Liver (tissue), 9 donors: ENCODE results near the gene STRADA. TPM values are rescaled to one million over a fixed set of nuclear protein-coding genes. Genes with fewer than 3 reads are reported as not detected.

Source experiments
- DNase-seq: peaks from one replicate; pipeline ENCODE4 v3.0.0-alpha.2; 2017; ENCODE audit warnings: low spot score
- H3K27ac ChIP-seq, 2 donors: one replicate each; pipeline ENCODE4 v1.7.0; 2013; ENCODE audit warnings: inconsistent platforms in 2 of 2, low read length in 2 of 2, control low read depth in 1 of 2, low read depth in 1 of 2, mild to moderate bottlenecking in 1 of 2
- H3K27me3 ChIP-seq, 4 donors: one replicate each; pipeline versions ENCODE4 v1.6.1 to v1.7.0; 2013; ENCODE audit warnings: low read length in 3 of 4, inconsistent platforms in 1 of 4, mild to moderate bottlenecking in 1 of 4, moderate library complexity in 1 of 4; ENCODE audit not compliant: control insufficient read depth in 4 of 4, insufficient read depth in 4 of 4
- H3K36me3 ChIP-seq, 4 donors: one replicate each; pipeline versions ENCODE4 v1.6.1 to v1.7.0; 2013; ENCODE audit warnings: low read length in 3 of 4, mild to moderate bottlenecking in 3 of 4, low read depth in 1 of 4, moderate library complexity in 1 of 4; ENCODE audit not compliant: control insufficient read depth in 4 of 4, insufficient read depth in 3 of 4
- H3K4me1 ChIP-seq, 4 donors: one replicate each; pipeline versions ENCODE4 v1.6.1 to v1.7.0; 2013; ENCODE audit warnings: low read length in 3 of 4, mild to moderate bottlenecking in 3 of 4, moderate library complexity in 1 of 4; ENCODE audit not compliant: control insufficient read depth in 4 of 4, insufficient read depth in 4 of 4
- H3K4me3 ChIP-seq, 3 donors: one replicate each; pipeline versions ENCODE4 v1.6.1 to v1.7.0; 2013; ENCODE audit warnings: low read length in 3 of 3, control low read depth in 1 of 3, low read depth in 1 of 3, mild to moderate bottlenecking in 1 of 3
- H3K9ac ChIP-seq, 2 donors: one replicate each; pipeline ENCODE4 v1.7.0; 2013; ENCODE audit warnings: low read length in 2 of 2, mild to moderate bottlenecking in 2 of 2, moderate library complexity in 2 of 2, control low read depth in 1 of 2, low read depth in 1 of 2
- H3K9me3 ChIP-seq, 4 donors: one replicate each; pipeline versions ENCODE4 v1.6.1 to v1.7.0; 2013; ENCODE audit warnings: low read length in 3 of 4; ENCODE audit not compliant: control insufficient read depth in 4 of 4
- ATF3 ChIP-seq: IDR thresholded peaks from 2 replicates; pipeline ENCODE4 v1.6.1; 2016; ENCODE audit warnings: antibody characterized with exemption
- CTCF ChIP-seq: fragments of 150-350 bp; IDR thresholded peaks from 2 replicates; pipeline ENCODE4 v1.5.1; 2017; ENCODE audit warnings: improper control_type of control experiment, low read depth, low read length; ENCODE audit not compliant: missing input control
- EGR1 ChIP-seq, 2 donors: IDR thresholded peaks; 2 replicates each; pipeline ENCODE4 v1.6.1; 2016 to 2018; ENCODE audit warnings: antibody characterized with exemption in 2 of 2, low read depth in 2 of 2
- FOXA1 ChIP-seq: IDR thresholded peaks from 2 replicates; pipeline ENCODE4 v1.6.1; 2016; ENCODE audit warnings: antibody characterized with exemption
- FOXA2 ChIP-seq: IDR thresholded peaks from 2 replicates; pipeline ENCODE4 v1.6.1; 2016; ENCODE audit warnings: antibody characterized with exemption
- GABPA ChIP-seq, 2 donors: IDR thresholded peaks in 1 of 2; conservative IDR thresholded peaks in 1 of 2; 2 replicates each; pipeline ENCODE4 v1.6.1; 2016; ENCODE audit warnings: antibody characterized with exemption in 2 of 2, mild to moderate bottlenecking in 1 of 2, moderate library complexity in 1 of 2
- HNF4A ChIP-seq, 2 donors: conservative IDR thresholded peaks; 2 replicates each; pipeline ENCODE4 v1.6.1; 2016; ENCODE audit warnings: antibody characterized with exemption in 2 of 2, mild to moderate bottlenecking in 2 of 2
- HNF4G ChIP-seq: IDR thresholded peaks from 2 replicates; pipeline ENCODE4 v1.6.1; 2016; ENCODE audit warnings: antibody characterized with exemption
- JUND ChIP-seq, 2 donors: IDR thresholded peaks; 2 replicates each; pipeline ENCODE4 v1.6.1; 2016; ENCODE audit warnings: antibody characterized with exemption in 2 of 2
- MAX ChIP-seq: IDR thresholded peaks from 2 replicates; pipeline ENCODE4 v1.6.1; 2016; ENCODE audit warnings: antibody characterized with exemption
- NR2F2 ChIP-seq: IDR thresholded peaks from 2 replicates; pipeline ENCODE4 v1.6.1; 2016; ENCODE audit warnings: antibody characterized with exemption
- RAD21 ChIP-seq, 2 donors: IDR thresholded peaks; 2 replicates each; pipeline ENCODE4 v1.6.1; 2016; ENCODE audit warnings: antibody characterized with exemption in 2 of 2, mild to moderate bottlenecking in 2 of 2
- REST ChIP-seq: IDR thresholded peaks from 2 replicates; pipeline ENCODE4 v1.6.1; 2016; ENCODE audit warnings: antibody characterized with exemption, mild to moderate bottlenecking
- RXRA ChIP-seq, 2 donors: IDR thresholded peaks; 2 replicates each; pipeline ENCODE4 v1.6.1; 2017 to 2018; ENCODE audit warnings: antibody characterized with exemption in 2 of 2, mild to moderate bottlenecking in 1 of 2
- SP1 ChIP-seq: IDR thresholded peaks from 2 replicates; pipeline ENCODE4 v1.6.1; 2018; ENCODE audit warnings: antibody characterized with exemption, mild to moderate bottlenecking
- TAF1 ChIP-seq: conservative IDR thresholded peaks from 2 replicates; pipeline ENCODE4 v1.6.1; 2016; ENCODE audit warnings: antibody characterized with exemption, mild to moderate bottlenecking
- YY1 ChIP-seq: IDR thresholded peaks from 2 replicates; pipeline ENCODE4 v1.6.1; 2016; ENCODE audit warnings: antibody characterized with exemption, mild to moderate bottlenecking
- ZBTB33 ChIP-seq: IDR thresholded peaks from 2 replicates; pipeline ENCODE4 v1.6.1; 2016; ENCODE audit warnings: antibody characterized with exemption
- WGBS: extraction: QIAGEN DNeasy Blood & Tissue Kit; methylation state at CpG from one replicate; pipeline ENCODE4 v1.1.7; 2013; 5-methylcytosine and 5-hydroxymethylcytosine counted together
- polyA plus RNA-seq, 2 donors: library from polyadenylated mRNA; stranded (reverse) in 1 of 2; unstranded in 1 of 2; fragments of 200-250 nt in 1 of 2; fragments of >200 nt in 1 of 2; fragmentation: Nextera tagmentation in 1 of 2; extraction: Ambion mirVana in 1 of 2; gene quantifications; one replicate each; pipeline versions ENCODE4 v1.2.1 to v1.2.3, GENCODE V29; 2013 to 2015
- total RNA-seq, 2 donors: library from RNA; depleted of rRNA; stranded (reverse); fragments of >200 nt; gene quantifications; one replicate each; pipeline ENCODE4 v1.2.3, GENCODE V29; 2014
- donor health status: healthy.
- donor health status: healthy.
- donor health status: healthy.
- donor health status: healthy.
- donor health status: healthy.

The STRADA gene
- total and polyA plus RNA-seq, 4 donors: 7.7 to 17.9 (median 8.2) TPM

- Histone ChIP-seq H3K27ac (no peak overlapping the region), H3K9ac (no peak overlapping the region), H3K4me1 (peaks cover 4 to 14% (median 7%) of the 10 kb centered on the region in 4 donors), H3K27me3 (no peaks in the 10 kb centered on the region), H3K36me3 (peaks cover 0 to 24% (median 20%) of the 10 kb centered on the region in 4 donors), H3K9me3 (no peaks in the 10 kb centered on the region), H3K4me3 (no peak overlapping the region)
- TF ChIP-seq RXRA (IDR thresholded peaks at IDR 0.05) (no peak), ZBTB33 (no peak), HNF4G (no peak), YY1 (no peak), EGR1 (IDR thresholded peaks at IDR 0.05; ENCODE audit: low read depth in 2 of 2) (no peak), TAF1 (no peak), ATF3 (no peak), GABPA (IDR thresholded peaks at IDR 0.05 in 1 of 2, conservative IDR thresholded peaks at IDR 0.05 in 1 of 2) (no peak), HNF4A (conservative IDR thresholded peaks at IDR 0.05) (no peak), JUND (IDR thresholded peaks at IDR 0.05) (no peak), FOXA1 (no peak)
- no peak for DNase-seq
Measured at GRCh38 chr17:63682981-63683380, 58.6 kb downstream of the STRADA start.

- Histone ChIP-seq H3K27me3 (no peaks in the 10 kb centered on the region), H3K9ac (no peak overlapping the region), H3K9me3 (no peaks in the 10 kb centered on the region), H3K27ac (no peak overlapping the region), H3K36me3 (peaks cover 0 to 22% (median 19%) of the 10 kb centered on the region in 4 donors), H3K4me1 (peaks cover 4 to 14% (median 7%) of the 10 kb centered on the region in 4 donors), H3K4me3 (no peak overlapping the region)
- no peak for DNase-seq
- WGBS: 100% methylated on average over 1 of the region's 1 CpG
- TF ChIP-seq ATF3 (no peak), SP1 (no peak)
Measured at GRCh38 chr17:63682441-63682840, 59.2 kb downstream of the STRADA start.

GRCh38 chr17:63681530-63681929, 60.1 kb downstream of the STRADA start:
- Histone ChIP-seq H3K4me3 (no peak overlapping the region), H3K4me1 (peaks cover 4 to 18% (median 9%) of the 10 kb centered on the region in 4 donors), H3K9ac (no peak overlapping the region), H3K27ac (no peak overlapping the region), H3K27me3 (no peaks in the 10 kb centered on the region), H3K9me3 (no peaks in the 10 kb centered on the region), H3K36me3 (peaks cover 0 to 22% (median 19%) of the 10 kb centered on the region in 4 donors)
- no peak for DNase-seq
- 64% methylated on average over 8 of the region's 8 CpGs for WGBS
- TF ChIP-seq RAD21 (IDR thresholded peaks at IDR 0.05) (no peak), RXRA (IDR thresholded peaks at IDR 0.05) (peak; percentile 75 to 80), FOXA2 (no peak), CTCF (no peak), ZBTB33 (no peak), FOXA1 (no peak), NR2F2 (peak; percentile 90), MAX (peak; percentile 90), YY1 (peak; percentile 44), SP1 (peak; percentile 58), REST (no peak), TAF1 (no peak)
